HG02885 (cell line): ENCODE data around the gene SERPINA12.

ENCODE experiments used
- ATAC-seq: cut with Tn5 transposase; IDR thresholded peaks from one replicate; pipeline ENCODE4 v1.9.1; 2021; ENCODE audit warnings: mild to moderate bottlenecking; ENCODE audit not compliant: unreplicated experiment, poor library complexity

SERPINA12 gene

GRCh38 chr14:94470311-94470710 is 39.0 kb downstream of the SERPINA12 start:
- no peak for ATAC-seq

DNA sequence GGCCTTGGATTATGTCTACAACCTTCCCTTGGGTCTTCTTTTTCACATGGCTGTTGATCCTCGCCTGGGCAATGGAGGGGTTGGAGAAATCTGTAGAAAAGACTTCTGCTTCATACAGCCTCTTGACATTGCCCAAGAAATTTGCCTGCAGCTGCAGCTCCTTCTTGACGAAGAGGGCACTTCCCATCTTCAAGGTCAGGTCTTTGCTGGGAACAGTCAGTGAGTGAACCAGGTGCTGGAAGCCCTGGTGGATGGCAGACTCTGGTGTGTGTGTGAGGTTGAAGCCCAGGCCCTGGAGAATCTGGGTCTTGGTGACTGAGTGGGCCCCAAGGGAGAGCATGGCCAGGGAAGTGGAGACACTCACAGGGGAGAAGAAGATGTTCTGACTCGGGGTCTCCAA is 40.0 kb downstream of the SERPINA12 start:
- no peak for ATAC-seq

GRCh38 chr14:94467728-94468520 is 41.3 kb downstream of the SERPINA12 start:
- no peak for ATAC-seq

DNA sequence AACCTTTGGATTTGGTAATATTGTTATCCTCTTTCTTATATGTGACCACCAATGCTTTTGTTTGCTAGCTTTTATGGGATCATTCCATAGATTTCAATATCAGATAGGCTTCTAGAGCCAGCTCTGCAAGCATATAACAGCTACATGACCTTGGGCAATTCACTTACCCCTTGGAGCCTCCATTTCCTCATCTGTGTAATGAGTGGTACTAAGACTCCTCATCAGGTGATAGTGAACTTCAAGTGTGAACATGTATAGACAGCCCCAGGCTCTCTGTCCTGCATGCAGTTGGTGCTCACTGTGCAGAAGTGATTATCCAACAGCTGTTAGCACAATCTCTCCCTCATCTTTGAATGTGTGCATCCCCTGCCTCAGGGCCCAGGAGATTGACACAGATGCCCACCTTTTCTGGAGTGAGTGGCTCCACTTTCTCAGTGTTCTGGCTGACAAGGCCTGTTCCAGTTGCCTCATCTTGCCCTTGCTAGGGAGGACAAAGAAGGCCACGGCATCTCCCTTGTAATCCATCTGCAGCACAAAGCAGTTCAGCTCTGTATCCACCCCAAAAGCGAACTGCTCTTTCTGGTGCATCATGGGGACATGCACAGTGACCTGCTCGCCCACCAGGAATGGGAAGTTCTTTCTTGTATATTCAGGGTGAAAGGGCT is 42.4 kb downstream of the SERPINA12 start:
- ATAC-seq, result no peak

- ATAC-seq, result no peak
These were observed 44.2 kb downstream of the SERPINA12 start for GRCh38 chr14:94465042-94465441.

DNA sequence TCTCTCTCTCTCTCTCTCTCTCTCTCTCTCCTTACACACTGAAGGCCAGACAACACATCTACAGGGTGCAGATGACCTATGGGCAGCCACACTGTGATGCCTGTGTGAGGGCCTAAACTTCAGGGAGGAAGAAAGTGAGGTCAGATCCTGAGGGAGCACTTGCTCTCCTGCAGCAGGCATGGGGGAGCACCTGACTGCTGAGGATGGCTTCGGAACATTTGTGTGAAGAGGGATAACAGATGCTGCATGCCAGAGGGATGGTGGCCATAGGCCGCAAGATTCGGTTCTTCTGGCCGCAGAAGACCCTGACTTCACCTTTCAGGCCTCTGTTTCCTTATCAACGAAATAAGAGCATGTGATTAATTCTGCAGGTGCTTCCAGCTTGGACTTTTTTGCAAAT is 45.0 kb downstream of the SERPINA12 start:
- ATAC-seq, result no peak

DNA sequence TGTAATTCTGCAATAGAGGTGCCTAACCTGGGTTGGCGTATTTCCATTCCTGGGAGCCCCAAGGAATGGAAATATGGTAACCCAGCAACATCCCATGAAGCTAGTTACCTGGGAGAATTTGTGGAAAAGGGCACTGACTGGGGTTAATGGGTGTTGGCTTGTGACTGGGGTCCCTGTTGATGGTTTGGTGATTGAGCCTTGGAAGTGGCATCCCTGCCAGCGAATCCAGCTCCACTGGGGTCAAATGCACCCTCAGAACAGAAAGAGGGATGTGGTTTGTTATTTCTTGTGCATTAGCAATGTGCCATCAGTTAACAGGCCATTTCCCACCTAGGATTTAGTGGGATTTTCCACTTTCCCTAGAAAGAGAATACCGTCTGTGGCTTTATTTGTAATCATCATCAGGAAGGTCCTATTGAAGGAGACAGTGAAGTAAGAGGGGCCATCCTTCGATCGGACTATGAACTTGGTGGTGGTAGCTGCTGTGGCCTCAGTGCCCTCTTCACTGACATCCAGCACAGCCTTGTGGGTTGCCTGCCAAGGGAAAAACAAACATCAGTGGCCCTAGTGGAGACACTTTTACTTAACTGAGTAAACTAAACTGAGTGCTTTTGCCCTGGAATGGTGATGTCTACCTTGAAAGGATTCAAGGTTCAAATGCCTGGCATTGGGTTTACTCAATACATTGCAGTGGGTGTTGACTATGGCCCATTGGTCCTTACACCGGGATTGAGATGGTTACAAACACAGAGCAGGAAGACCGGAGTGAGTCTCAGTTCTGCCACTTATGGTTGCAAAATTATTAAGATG is 46.3 kb downstream of the SERPINA12 start:
- no peak for ATAC-seq

- ATAC-seq, result no peak
These were observed 47.1 kb downstream of the SERPINA12 start for GRCh38 chr14:94462219-94462551.

- ATAC-seq, result no peak
These were observed 47.6 kb downstream of the SERPINA12 start for GRCh38 chr14:94461526-94462218.

DNA sequence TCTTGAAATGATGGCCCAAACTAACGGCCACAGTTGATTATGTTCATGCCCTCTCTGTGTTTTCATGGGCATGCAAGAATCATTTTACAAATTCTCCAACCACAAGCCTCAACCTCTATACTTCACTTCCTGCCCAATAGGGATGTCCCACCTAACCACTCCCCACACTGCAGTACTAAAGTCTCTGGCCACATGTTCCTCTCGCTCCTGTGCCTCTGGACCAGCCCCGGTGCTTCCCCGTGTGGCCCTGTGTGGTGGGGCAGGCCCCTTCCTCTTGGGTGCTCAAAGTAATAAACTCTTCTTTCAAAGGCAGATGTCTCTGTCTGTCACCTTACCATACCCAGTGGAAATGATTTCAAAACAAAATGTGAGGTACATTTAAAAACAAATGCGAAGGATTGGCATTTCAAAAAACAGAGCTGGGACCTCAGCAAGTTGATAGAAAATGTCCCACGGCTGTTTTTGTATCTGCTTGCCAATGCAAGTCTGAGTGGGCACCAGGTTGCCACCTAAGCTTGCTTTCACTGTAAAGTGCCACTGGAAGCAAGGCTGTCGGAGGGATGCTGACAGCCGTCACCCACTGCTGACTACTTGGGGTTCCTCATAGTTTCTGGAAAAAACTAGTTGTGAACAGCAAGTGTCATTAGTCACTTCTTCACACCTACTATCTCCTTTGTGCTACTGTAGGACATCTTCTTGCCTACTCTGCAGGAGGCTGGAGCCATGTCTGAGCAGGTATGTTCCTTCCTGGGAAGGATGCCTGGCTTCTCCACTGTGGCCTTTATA is 48.4 kb downstream of the SERPINA12 start:
- no peak for ATAC-seq

DNA sequence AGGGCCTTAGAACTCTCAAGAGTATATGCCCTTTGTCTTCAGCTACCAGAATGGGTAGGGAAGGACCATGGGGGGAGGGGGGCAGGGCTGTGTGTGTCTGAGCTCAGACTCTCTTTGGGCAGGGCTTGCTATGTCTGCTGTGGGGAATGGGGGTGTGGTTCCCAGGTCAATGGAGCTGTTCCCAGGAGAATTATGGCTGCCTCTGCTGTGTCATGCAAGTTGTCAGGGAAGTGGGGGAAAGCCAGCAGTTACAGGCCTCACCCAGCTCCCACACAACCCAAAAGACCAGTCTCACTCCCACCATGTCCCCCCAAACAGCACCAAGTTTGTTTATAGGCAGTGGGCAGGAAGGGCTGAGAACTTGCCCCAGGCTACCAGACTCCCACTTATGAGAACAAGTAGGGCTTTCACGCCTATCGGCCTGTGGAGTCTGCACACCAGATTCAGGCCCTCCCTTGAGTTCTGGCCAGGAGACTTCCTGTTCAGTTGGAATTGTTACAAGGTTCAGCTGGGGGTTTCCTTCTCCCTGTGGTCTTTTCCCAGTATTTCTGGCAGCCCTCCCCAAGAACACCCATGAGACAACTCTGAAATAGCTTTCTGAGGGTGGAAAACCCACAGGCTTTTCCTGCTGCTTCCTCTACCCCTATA is 50.6 kb downstream of the SERPINA12 start:
- ATAC-seq, result no peak

DNA sequence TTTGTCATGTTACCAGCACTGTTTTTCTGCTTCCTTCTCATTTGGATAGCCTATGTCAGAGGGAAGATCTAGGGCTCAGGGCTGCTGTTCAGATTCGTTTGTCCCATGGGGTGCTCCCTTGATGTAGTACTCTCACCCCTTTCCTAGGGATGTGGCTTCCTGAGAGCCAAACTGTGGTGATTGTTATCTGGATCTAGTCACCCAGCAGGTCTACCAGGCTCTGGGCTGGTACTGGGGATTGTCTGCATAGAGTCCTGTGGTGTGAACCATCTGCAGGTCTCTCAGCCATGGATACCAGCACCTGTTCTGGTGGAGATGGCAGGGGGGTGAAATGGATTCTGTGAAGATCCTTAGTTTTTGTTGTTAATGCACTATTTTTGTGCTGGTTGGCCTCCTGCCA is 51.2 kb downstream of the SERPINA12 start:
- no peak for ATAC-seq

DNA sequence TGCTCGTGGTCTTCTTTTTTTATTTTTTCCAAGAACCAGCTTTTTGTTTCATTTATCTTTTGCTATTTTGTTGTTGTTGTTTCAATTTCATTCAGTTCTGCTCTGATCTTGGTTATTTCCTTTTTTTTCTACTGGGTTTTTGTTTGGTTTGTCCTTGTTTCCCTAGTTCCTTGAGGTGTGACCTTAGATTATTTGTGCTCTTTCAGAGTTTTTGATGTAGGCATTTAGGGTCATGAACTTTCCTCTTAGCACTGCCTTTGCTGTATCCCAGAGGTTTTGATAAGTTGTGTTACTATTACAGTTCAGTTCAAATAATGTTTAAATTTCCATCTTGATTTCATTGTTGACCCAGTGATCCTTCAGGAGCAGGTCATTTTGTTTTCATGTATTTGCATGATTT is 53.3 kb downstream of the SERPINA12 start:
- ATAC-seq, result no peak

GRCh38 chr14:94451826-94452225 is 57.4 kb downstream of the SERPINA12 start:
- ATAC-seq, result no peak

DNA sequence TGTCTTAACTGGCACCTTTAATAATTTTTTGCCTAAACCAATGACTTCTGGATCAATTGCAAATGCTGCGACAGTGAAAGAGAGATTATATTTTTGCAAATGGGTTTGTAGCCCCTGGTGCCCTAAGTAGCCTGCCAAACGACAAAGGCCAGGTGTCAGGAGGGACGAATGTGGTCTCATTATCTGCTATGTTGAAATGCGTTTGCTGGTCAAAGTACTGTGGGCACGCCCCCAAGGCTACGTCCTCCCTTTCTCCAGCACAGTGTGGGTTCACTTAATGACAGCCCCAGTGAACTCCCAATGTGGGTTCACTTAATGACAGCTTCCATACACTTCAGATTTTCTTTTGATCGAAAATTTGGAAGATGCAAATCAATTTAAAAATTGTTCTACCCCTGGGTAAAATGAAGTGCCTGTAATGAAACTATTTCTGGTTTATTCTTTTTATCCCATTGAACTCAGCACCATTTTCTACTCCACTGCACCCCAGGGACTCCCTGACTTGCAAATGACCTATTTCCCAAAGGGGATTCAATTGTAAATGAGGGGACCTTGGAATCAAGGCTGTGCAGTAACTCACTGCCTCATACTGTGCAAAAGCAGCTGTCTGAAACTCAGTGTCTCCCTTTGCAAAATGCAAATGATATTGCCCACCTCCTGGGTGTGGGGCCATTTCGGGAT is 58.0 kb downstream of the SERPINA12 start:
- ATAC-seq, result no peak

DNA sequence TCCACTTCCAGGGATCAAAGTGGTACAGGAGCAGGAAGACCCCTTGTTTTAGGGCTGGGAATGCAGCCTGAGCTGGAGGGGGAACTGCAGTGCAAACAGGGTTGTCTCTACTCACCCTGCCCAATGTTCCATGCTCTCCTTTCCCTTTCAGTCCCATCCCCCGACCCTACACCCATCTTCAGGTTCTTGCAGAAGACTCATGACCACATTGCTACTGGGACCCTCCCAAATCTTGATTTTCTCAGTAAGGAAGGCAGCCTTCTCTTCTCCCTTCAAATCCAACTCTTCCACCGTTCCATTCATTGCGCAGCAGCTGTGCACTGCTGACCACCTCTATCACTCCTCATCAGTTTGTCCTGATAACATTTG is 58.6 kb downstream of the SERPINA12 start:
- ATAC-seq, result no peak

DNA sequence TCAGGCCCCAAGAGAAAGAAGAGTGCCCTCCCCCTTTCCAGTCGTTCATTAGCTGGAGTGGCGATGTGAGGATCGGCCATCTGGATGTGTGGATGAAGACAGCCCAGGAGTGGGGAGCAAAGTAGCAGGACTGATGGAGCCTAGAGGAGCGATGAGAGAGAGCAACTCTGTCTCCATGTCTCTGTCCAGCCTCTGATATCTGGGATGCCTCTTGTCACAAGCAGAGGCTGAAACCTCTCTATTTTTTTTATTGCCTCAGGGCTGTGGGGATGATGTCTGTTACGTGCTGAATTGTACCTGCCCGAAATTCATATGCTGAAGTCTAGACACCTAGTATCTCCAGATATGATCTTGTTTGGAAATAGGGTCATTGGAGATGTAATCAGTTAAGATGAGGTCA is 59.3 kb downstream of the SERPINA12 start:
- ATAC-seq, result no peak

- ATAC-seq, result no peak
These were observed 61.0 kb downstream of the SERPINA12 start for GRCh38 chr14:94448071-94448808.
